CD4-positive, CD25-positive, alpha-beta regulatory T cell (primary cell): Measurements from ENCODE around the gene CCDC6. TPM values are rescaled to one million over a fixed set of nuclear protein-coding genes. Genes with fewer than 3 reads are reported as not detected.

ENCODE experiments used
- ATAC-seq, 2 donors: fragments of 150-1000 bp; cut with Tn5 transposase; one replicate each; pipeline ENCODE4 v1.10.0; 2021; ENCODE audit warnings: low read depth in 2 of 2, moderate number of reproducible peaks in 2 of 2, moderate library complexity in 1 of 2
- DNase-seq, 3 donors: peaks; one replicate each; pipeline versions ENCODE4 v3.0.0 to v3.0.0-alpha.2; 2012 to 2022; ENCODE audit warnings: mixed read lengths in 1 of 3
- H3K27ac ChIP-seq: one replicate; pipeline ENCODE4 v1.7.0; 2013; ENCODE audit warnings: mild to moderate bottlenecking, low read length; ENCODE audit not compliant: insufficient read depth, poor library complexity, severe bottlenecking
- H3K27me3 ChIP-seq: one replicate; pipeline ENCODE4 v1.7.0; 2013; ENCODE audit warnings: low read length; ENCODE audit not compliant: control insufficient read depth, insufficient read depth
- H3K36me3 ChIP-seq: one replicate; pipeline ENCODE4 v1.7.0; 2013; ENCODE audit warnings: mild to moderate bottlenecking, low read length, moderate library complexity; ENCODE audit not compliant: control insufficient read depth, insufficient read depth
- H3K4me1 ChIP-seq: 2 replicates; pipeline ENCODE4 v1.7.0; 2013; ENCODE audit warnings: mild to moderate bottlenecking, low read length; ENCODE audit not compliant: insufficient read depth, control insufficient read depth, poor library complexity, severe bottlenecking
- H3K4me3 ChIP-seq: one replicate; pipeline ENCODE4 v1.7.0; 2013; ENCODE audit warnings: low read depth, mild to moderate bottlenecking, low read length, moderate library complexity
- H3K9me3 ChIP-seq, 2 experiments: 1 replicate in 1 of 2; 2 replicates in 1 of 2; pipeline ENCODE4 v1.7.0; 2013; ENCODE audit warnings: low read length in 2 of 2, mild to moderate bottlenecking in 1 of 2, moderate library complexity in 1 of 2; ENCODE audit not compliant: control insufficient read depth in 2 of 2
- H3K27ac Mint-ChIP-seq, 3 donors: one replicate each; pipeline ENCODE4 v1.8.0; 2020 to 2022; ENCODE audit warnings: mild to moderate bottlenecking in 3 of 3, mixed read lengths in 3 of 3, moderate library complexity in 2 of 3
- H3K27me3 Mint-ChIP-seq: one replicate; pipeline ENCODE4 v1.8.0; 2022; ENCODE audit warnings: mild to moderate bottlenecking, mixed read lengths
- H3K36me3 Mint-ChIP-seq: one replicate; pipeline ENCODE4 v1.8.0; 2020; ENCODE audit warnings: mixed read lengths
- H3K4me1 Mint-ChIP-seq, 4 donors: one replicate each; pipeline ENCODE4 v1.8.0; 2020 to 2022; ENCODE audit warnings: mixed read lengths in 4 of 4, mild to moderate bottlenecking in 1 of 4
- H3K4me3 Mint-ChIP-seq, 4 donors: one replicate each; pipeline ENCODE4 v1.8.0; 2020 to 2022; ENCODE audit warnings: mild to moderate bottlenecking in 4 of 4, mixed read lengths in 4 of 4, moderate library complexity in 3 of 4
- H3K9me3 Mint-ChIP-seq, 7 donors: one replicate each; pipeline ENCODE4 v1.8.0; 2020 to 2022; ENCODE audit warnings: mixed read lengths in 7 of 7, mild to moderate bottlenecking in 3 of 7, moderate library complexity in 2 of 7
- polyA plus RNA-seq, 4 donors: library from polyadenylated mRNA; unstranded; fragments of 300-500 nt; fragmentation: Illumina TruSeq; gene quantifications; one replicate each; pipeline ENCODE4 v1.2.3, GENCODE V29; 2021
- total RNA-seq: library from RNA; stranded (reverse); gene quantifications from one replicate; pipeline ENCODE4 v1.2.3, GENCODE V29; 2022

CCDC6 gene
- total and polyA plus RNA-seq, 5 donors from 2014 or later, result 4.4 to 24.8 (median 5.0) TPM

- DNase-seq (no peak), ATAC-seq (no peak)
- H3K36me3 Mint-ChIP-seq, result peaks cover 11% of the 10 kb centered on the region
- no peaks in the 10 kb centered on the region for H3K9me3 Mint-ChIP-seq
- Histone ChIP-seq H3K4me3 (no peak overlapping the region), H3K36me3 (peaks cover 3% of the 10 kb centered on the region), H3K4me1 (peaks cover 26% of the 10 kb centered on the region), H3K27me3 (no peaks in the 10 kb centered on the region), H3K9me3 (no peaks in the 10 kb centered on the region), H3K27ac (no peak overlapping the region)
- H3K27me3 Mint-ChIP-seq, result no peaks in the 10 kb centered on the region
- H3K27ac Mint-ChIP-seq, result no peak overlapping the region
- peaks cover 26 to 90% (median 65%) of the 10 kb centered on the region in 4 donors for H3K4me1 Mint-ChIP-seq
- H3K4me3 Mint-ChIP-seq, result no peak overlapping the region
Measured at GRCh38 chr10:59896191-59896590, 10.2 kb downstream of the CCDC6 start.

GRCh38 chr10:59895629-59896116 is 10.7 kb downstream of the CCDC6 start:
- Mint-ChIP-seq H3K9me3 (no peaks in the 10 kb centered on the region), H3K27me3 (no peaks in the 10 kb centered on the region), H3K4me1 (peaks cover 23 to 88% (median 66%) of the 10 kb centered on the region in 4 donors), H3K4me3 (no peak overlapping the region), H3K36me3 (peaks cover 11% of the 10 kb centered on the region), H3K27ac (no peak overlapping the region)
- H3K27me3 ChIP-seq, result no peaks in the 10 kb centered on the region
- no peak overlapping the region for H3K27ac ChIP-seq
- peaks cover 2% of the 10 kb centered on the region for H3K36me3 ChIP-seq
- H3K9me3 ChIP-seq, result no peaks in the 10 kb centered on the region
- DNase-seq (no peak), ATAC-seq (no peak)
- peaks cover 21% of the 10 kb centered on the region for H3K4me1 ChIP-seq
- no peak overlapping the region for H3K4me3 ChIP-seq

GRCh38 chr10:59894114-59894513 is 12.2 kb downstream of the CCDC6 start:
- Mint-ChIP-seq H3K36me3 (peaks cover 15% of the 10 kb centered on the region), H3K27me3 (no peaks in the 10 kb centered on the region), H3K9me3 (no peaks in the 10 kb centered on the region), H3K4me1 (peaks cover 16 to 85% (median 59%) of the 10 kb centered on the region in 4 donors), H3K27ac (peak overlapping the region; percentile 21 to 82 (median 59)), H3K4me3 (no peak overlapping the region)
- Histone ChIP-seq H3K27ac (no peak overlapping the region), H3K9me3 (no peaks in the 10 kb centered on the region), H3K27me3 (no peaks in the 10 kb centered on the region), H3K4me1 (peaks cover 15% of the 10 kb centered on the region), H3K36me3 (peaks cover 4% of the 10 kb centered on the region), H3K4me3 (no peak overlapping the region)
- DNase-seq (no peak), ATAC-seq (no peak)

- ATAC-seq (no peak), DNase-seq (no peak)
- peaks cover 20% of the 10 kb centered on the region for H3K4me1 ChIP-seq
- H3K27ac Mint-ChIP-seq, result peak overlapping the region in 1 of 3 donors; percentile 71
- H3K27me3 ChIP-seq, result no peaks in the 10 kb centered on the region
- H3K27ac ChIP-seq, result no peak overlapping the region
- H3K9me3 ChIP-seq, result no peaks in the 10 kb centered on the region
- no peaks in the 10 kb centered on the region for H3K9me3 Mint-ChIP-seq
- no peak overlapping the region for H3K4me3 Mint-ChIP-seq
- H3K27me3 Mint-ChIP-seq, result no peaks in the 10 kb centered on the region
- H3K36me3 Mint-ChIP-seq, result peaks cover 20% of the 10 kb centered on the region
- peaks cover 16 to 86% (median 62%) of the 10 kb centered on the region in 4 donors for H3K4me1 Mint-ChIP-seq
- peaks cover 4% of the 10 kb centered on the region for H3K36me3 ChIP-seq
- no peak overlapping the region for H3K4me3 ChIP-seq
Measured at GRCh38 chr10:59892697-59893096, 13.7 kb downstream of the CCDC6 start.

GRCh38 chr10:59891936-59892335 is 14.4 kb downstream of the CCDC6 start:
- Histone ChIP-seq H3K4me3 (no peak overlapping the region), H3K4me1 (peaks cover 28% of the 10 kb centered on the region), H3K27me3 (no peaks in the 10 kb centered on the region), H3K27ac (no peak overlapping the region), H3K9me3 (no peaks in the 10 kb centered on the region), H3K36me3 (peaks cover 4% of the 10 kb centered on the region)
- Mint-ChIP-seq H3K27me3 (no peaks in the 10 kb centered on the region), H3K9me3 (no peaks in the 10 kb centered on the region), H3K36me3 (peaks cover 20% of the 10 kb centered on the region), H3K27ac (peak overlapping the region in 2 of 3 donors; percentile 34 to 57), H3K4me1 (peaks cover 20 to 87% (median 63%) of the 10 kb centered on the region in 4 donors), H3K4me3 (no peak overlapping the region)
- ATAC-seq, result no peak
- no peak for DNase-seq

- Mint-ChIP-seq H3K4me1 (peaks cover 26 to 87% (median 63%) of the 10 kb centered on the region in 4 donors), H3K36me3 (peaks cover 20% of the 10 kb centered on the region), H3K4me3 (peak overlapping the region in 1 of 4 donors; percentile 8), H3K27me3 (no peaks in the 10 kb centered on the region), H3K9me3 (no peaks in the 10 kb centered on the region), H3K27ac (peak overlapping the region; percentile 40 to 57 (median 56))
- ATAC-seq, result no peak
- no peak overlapping the region for H3K27ac ChIP-seq
- no peak overlapping the region for H3K4me3 ChIP-seq
- H3K4me1 ChIP-seq, result peaks cover 33% of the 10 kb centered on the region
- no peaks in the 10 kb centered on the region for H3K27me3 ChIP-seq
- H3K36me3 ChIP-seq, result peaks cover 4% of the 10 kb centered on the region
- no peaks in the 10 kb centered on the region for H3K9me3 ChIP-seq
- DNase-seq, result no peak
Measured at GRCh38 chr10:59891349-59891748, 15.0 kb downstream of the CCDC6 start.

- H3K4me3 Mint-ChIP-seq, result peak overlapping the region in 1 of 4 donors; percentile 61
- ATAC-seq, result no peak
Measured at GRCh38 chr10:59888781-59889435, 17.4 kb downstream of the CCDC6 start.

More at GRCh38 chr10:59888781-59889435, 17.4 kb downstream of the CCDC6 start:
- Histone ChIP-seq H3K9me3 (no peaks in the 10 kb centered on the region), H3K4me1 (peaks cover 40% of the 10 kb centered on the region), H3K36me3 (peaks cover 4% of the 10 kb centered on the region), H3K27me3 (no peaks in the 10 kb centered on the region), H3K27ac (no peak overlapping the region), H3K4me3 (no peak overlapping the region)
- Mint-ChIP-seq H3K4me1 (peaks cover 38 to 92% (median 71%) of the 10 kb centered on the region in 4 donors), H3K27ac (peak overlapping the region in 1 of 3 donors; percentile 80), H3K36me3 (peaks cover 20% of the 10 kb centered on the region), H3K9me3 (no peaks in the 10 kb centered on the region), H3K27me3 (no peaks in the 10 kb centered on the region)
- DNase-seq, result no peak
